Stimulated activated CD4-positive, alpha-beta T cell treated with anti-CD3 and anti-CD28 coated beads, Interleukin-2, amount 100 ng/mL, for 24 hours (primary cell): Measurements from ENCODE around the gene SGCD.

Experiments used
- DNase-seq, 2 donors: peaks; one replicate each; pipeline ENCODE4 v3.0.0-alpha.2; 2020

SGCD gene

DNA sequence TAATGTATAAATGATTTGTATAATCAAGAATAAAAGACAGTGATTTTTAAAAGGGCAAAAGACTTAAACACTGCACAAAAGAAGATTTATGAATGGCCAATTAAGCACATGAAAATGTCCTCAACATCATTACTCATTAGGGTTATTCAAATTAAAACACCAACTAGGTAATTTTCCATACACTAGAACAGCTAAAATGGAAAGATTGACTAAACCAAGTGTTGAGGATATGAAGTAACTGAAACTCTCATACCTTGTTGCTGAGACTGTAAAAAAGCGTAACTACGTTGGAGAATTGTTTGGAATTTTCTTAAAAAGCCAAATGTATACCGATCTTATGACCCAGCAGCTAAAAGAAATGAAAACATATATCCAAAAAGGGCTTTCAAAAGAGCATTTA is 144.9 kb downstream of the SGCD start:
- DNase-seq, result no peak

GRCh38 chr5:156473269-156473908 is 146.4 kb downstream of the SGCD start:
- no peak for DNase-seq

DNA sequence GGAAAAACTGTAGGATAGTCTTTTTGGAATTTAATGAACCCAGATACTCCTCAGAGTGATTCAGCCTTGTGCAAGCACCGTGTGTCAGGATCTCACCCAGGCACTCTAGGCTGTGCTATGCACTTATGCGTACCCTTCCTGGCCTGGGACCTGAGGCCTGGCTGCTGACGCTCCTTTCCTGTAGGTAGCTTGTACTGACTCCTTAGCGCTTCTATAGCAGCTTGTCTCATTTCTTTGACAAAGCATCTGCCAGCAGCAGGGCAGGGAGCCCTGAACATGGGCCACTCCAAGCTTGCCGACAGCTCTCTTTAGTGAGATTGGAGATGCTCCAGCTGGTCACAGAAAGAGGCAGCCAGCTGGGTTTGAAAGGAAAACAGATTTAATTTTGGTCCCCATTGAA is 147.3 kb downstream of the SGCD start:
- DNase-seq, result no peak

GRCh38 chr5:156475182-156476157 is 148.5 kb downstream of the SGCD start:
- no peak for DNase-seq

GRCh38 chr5:156476158-156476551 is 149.2 kb downstream of the SGCD start:
- no peak for DNase-seq

GRCh38 chr5:156476678-156477077 is 149.7 kb downstream of the SGCD start:
- DNase-seq, result no peak

GRCh38 chr5:156477196-156477595 is 150.2 kb downstream of the SGCD start:
- no peak for DNase-seq

DNA sequence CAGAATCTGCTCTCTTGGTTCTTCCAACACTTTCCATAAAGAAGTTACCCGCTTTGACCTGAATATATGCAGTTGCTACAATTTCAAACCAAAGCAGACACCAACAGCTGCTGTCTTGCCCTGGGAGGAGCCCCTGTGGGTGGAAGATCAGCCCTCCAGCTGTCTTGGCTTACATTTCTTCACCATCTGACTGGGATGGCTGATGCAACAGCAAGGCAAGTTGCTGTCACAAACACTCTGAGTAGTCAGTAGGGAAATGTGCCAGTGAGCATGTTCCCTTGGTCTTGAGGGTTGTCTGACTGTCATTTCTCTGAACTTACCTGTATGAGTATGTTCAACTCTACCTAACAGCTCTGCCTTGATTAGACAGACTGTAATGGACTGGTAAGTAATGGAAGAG is 152.9 kb downstream of the SGCD start:
- no peak for DNase-seq

GRCh38 chr5:156481741-156482140 is 154.8 kb downstream of the SGCD start:
- DNase-seq, result no peak

DNA sequence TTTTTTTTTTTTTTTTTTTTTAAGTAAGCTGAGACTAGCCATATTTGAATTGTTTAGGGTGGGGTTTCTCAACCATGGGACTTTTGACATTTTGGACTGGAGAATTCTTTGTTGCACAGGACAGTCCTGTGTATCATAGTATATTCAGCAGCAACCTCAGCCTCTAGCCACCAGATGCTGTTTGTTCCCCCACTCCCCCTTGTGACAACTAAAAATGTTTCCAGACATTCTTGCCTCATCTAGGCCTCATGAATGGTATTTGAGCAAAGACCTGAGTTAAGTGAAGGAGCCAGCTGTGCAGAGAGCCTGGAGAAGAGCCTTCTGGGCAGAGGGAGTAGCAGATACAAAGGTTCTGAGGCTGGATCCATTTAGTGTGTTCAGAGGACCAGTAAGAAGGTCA is 155.9 kb downstream of the SGCD start:
- DNase-seq, result no peak

DNA sequence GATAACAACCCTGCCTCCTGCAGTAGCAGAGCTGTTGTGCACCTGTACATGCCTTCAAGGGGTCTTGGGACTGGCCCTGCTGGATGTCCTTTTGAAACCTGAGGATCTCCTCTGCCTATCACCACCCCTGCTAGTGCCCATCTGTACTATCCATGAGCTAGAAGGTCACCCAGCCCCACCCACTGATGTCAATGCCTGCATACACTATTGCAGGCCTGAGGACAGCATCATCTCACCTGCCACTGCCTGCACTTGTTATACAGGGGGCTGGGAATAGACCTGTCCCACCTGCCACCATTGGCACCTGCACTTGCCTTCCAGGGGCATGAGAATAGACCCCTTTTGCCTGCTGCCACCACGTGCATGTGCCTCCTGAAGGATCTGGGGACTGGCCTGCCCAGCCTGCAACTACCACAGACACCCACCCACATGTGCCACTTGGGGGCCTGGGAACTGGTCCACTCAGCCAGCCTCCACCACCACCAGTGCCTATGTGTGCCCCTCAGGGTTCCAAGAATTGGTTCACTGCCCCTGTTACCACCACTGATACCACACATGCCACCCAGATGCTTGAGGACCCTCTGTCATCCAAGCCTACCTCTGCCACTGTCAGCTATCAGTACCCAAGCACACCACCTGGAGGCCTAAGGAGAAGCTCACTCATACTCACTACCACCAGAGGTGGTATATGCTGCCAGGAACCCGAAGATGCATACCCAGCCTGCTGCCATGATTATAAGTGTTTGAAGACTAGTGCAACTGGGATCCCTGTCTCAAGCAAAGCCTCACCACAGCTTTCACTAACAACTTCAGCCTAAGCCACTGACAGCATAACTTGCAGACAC is 159.7 kb downstream of the SGCD start:
- no peak for DNase-seq

- no peak for DNase-seq
Measured at GRCh38 chr5:156491766-156492165, 164.8 kb downstream of the SGCD start.

DNA sequence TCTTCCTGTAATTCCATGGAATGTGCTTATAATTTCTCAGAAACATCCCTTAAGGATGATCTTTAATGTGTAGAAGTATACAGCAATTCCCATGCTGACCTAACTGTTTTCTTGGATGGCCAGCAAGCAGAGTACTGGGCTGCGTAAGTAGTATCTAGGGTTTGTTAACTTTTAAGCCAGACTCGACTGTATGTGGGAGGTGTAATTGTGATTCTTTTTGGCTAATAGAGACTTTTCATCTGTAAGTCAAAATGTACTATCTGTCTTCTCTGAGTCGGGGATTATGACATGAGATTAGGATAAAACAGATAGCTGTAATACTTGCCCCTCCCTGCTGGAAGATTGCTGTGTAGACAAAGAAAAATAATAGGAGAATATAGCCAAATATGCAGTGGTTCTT is 169.3 kb downstream of the SGCD start:
- no peak for DNase-seq

DNA sequence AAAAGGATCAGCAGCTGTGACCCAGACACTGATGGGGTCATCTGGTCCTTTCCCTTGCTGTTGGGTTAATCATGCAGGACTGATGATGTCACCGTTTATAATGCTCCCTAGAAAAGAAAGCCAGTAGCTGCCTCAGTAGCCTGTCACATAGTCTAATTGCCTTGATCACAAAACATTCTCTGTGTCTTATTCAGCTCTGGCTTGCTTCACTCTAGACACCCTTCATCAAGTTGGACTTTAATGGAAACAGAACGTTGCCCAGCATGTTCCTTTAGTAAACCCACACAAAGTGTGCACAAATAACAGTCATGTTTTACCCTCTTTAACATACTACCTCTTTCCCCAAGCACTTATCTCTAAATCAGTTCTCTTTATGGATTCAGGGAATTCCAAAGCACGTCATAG is 170.8 kb downstream of the SGCD start:
- no peak for DNase-seq

DNA sequence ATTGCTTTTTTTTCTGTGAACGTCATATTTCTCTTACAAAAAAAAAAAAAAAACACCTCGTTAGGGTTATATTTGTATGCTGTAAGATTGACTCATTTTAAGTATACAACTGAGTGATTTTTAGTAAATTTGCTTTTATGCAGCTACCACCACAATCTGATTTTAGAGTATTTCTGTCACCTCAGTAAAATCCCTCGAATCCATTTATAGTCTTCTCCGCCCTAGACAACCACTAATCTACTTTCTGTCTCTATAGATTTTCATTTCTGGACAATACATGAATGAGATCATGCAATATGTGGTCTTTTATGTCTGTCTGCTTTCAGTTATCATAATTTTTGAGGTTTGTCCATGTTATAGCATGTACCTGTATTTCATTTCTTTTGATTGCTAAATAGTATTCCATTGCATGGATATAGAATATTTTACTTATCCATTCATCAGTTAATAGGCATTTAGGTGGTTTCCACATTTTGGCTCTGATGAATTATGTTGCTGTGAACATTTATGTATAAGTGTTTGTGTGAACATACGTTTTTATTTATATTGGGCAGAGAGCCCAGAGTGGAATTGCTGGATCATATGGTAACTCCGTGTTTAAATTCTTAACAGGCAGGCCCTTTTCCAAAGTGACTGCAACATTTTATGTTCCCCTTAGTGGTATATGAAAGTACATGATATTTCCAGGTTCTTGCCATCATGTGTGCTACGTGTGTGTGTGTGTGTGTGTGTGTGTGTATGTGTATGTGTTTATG is 171.4 kb downstream of the SGCD start:
- DNase-seq, result no peak

GRCh38 chr5:156500755-156501154 is 173.8 kb downstream of the SGCD start:
- DNase-seq, result no peak

GRCh38 chr5:156505101-156505500 is 178.1 kb downstream of the SGCD start:
- DNase-seq, result no peak

- no peak for DNase-seq
Measured at GRCh38 chr5:156513123-156513815, 186.3 kb downstream of the SGCD start.

DNA sequence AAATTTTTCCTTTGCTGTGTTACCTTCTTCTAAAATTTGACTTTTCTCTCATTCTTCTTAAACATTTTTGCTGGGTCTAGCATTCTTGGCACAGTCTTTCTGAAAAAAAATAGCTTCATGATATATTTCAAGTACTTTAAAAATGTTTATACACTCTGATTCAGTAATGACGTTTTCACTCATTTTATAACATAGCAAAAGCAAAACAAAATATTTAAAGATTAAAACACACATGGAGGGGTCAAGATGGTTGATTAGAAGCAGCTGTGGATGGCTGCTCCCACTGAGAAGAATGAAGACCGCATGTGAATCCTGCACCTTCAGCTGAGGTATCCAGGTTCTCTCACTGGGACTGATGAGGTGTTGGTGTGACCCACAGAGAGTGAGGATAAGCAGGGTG is 188.2 kb downstream of the SGCD start:
- no peak for DNase-seq

DNA sequence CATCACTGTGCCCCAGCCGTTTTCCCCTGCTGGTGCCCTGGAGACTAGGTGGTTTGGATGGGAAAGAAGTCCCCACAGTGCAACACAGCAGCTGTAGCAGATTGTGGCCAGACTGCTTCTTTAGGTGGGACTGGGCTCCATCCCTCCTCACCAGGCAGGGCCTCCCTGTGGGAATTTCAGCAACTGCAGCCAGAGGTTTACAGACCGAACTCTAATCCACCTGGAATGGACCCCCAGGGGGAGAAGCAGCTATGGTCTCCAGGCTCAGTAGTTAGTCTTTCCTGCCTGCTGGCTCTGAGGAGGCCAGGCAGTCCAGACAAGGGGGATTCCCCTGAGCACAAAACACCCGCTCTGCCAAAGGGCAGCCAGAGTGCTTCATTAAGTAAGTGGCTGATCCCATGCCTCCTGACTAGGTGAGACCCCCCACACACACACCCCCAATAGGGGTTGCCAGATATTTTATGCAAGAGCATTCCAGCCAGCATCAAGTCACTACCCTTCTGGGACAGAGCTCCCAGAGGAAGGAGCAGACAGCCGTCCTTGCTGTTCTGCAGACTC is 188.9 kb downstream of the SGCD start:
- DNase-seq, result no peak

- no peak for DNase-seq
Measured at GRCh38 chr5:156522651-156523529, 195.9 kb downstream of the SGCD start.
